ENCODE data around the gene FNDC3A. TPM values are rescaled to one million over a fixed set of nuclear protein-coding genes. Genes with fewer than 3 reads are reported as not detected.

FNDC3A gene
- total and polyA plus RNA-seq, 4 donors = 17.6 to 87.6 (median 34.5) TPM

GRCh38 chr13:48945626-48946025 is 30.1 kb upstream of the FNDC3A start:
- TF ChIP-seq CTCF (IDR thresholded peaks at IDR 0.05; ENCODE audit: control extremely low read depth, extremely low read depth) = no peak
- no peak for DNase-seq
- Histone ChIP-seq H3K36me3 (ENCODE audit: control insufficient read depth in 4 of 4, insufficient read depth in 4 of 4, low read length in 4 of 4) (no peaks in the 10 kb centered on the region), H3K9me3 (ENCODE audit: control insufficient read depth in 4 of 4, insufficient read depth in 3 of 4, low read length in 3 of 4) (no peaks in the 10 kb centered on the region), H3K4me3 (no peak overlapping the region), H3K9ac (ENCODE audit: insufficient read depth in 1 of 2, low read length in 2 of 2) (no peak overlapping the region), H3K27me3 (ENCODE audit: control insufficient read depth in 3 of 3, insufficient read depth in 3 of 3, low read length in 2 of 3) (no peaks in the 10 kb centered on the region), H3K27ac (ENCODE audit: low read depth in 1 of 2, low read length in 1 of 2) (no peak overlapping the region), H3K4me1 (ENCODE audit: control insufficient read depth in 5 of 5, insufficient read depth in 5 of 5, low read length in 5 of 5) (no peaks in the 10 kb centered on the region)
- WGBS, 2 donors = 81 to 90% methylated on average over 1 of the region's 1 CpG
- no peak for ATAC-seq (ENCODE audit: insufficient read depth, low FRiP score)

DNA sequence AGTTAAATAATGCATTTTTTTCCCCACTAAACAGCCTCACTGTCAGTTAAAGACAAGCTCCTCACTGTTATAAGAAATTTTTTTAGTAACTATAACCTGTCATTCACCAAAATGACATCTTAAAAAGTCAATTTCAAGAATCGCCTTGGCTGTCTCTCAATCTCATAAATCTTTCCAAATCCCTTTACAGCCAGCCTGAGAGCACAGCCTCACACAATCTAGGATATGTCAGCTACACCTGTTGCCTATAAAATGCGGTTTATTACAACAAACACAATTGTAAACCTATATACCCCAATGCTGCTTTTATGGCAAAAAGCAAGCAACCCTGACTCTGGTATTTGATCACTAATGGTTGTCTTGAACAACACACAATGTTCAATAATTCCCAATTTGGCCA is 29.5 kb upstream of the FNDC3A start:
- Histone ChIP-seq H3K9ac (ENCODE audit: insufficient read depth in 1 of 2, low read length in 2 of 2) (no peak overlapping the region), H3K9me3 (ENCODE audit: control insufficient read depth in 4 of 4, insufficient read depth in 3 of 4, low read length in 3 of 4) (no peaks in the 10 kb centered on the region), H3K27me3 (ENCODE audit: control insufficient read depth in 3 of 3, insufficient read depth in 3 of 3, low read length in 2 of 3) (no peaks in the 10 kb centered on the region), H3K27ac (ENCODE audit: low read depth in 1 of 2, low read length in 1 of 2) (no peak overlapping the region), H3K4me1 (ENCODE audit: control insufficient read depth in 5 of 5, insufficient read depth in 5 of 5, low read length in 5 of 5) (no peaks in the 10 kb centered on the region), H3K36me3 (ENCODE audit: control insufficient read depth in 4 of 4, insufficient read depth in 4 of 4, low read length in 4 of 4) (no peaks in the 10 kb centered on the region), H3K4me3 (no peak overlapping the region)
- TF ChIP-seq CTCF (IDR thresholded peaks at IDR 0.05; ENCODE audit: control extremely low read depth, extremely low read depth) = no peak
- 92 to 94% methylated on average over 2 of the region's 2 CpGs for WGBS, 2 donors
- no peak for DNase-seq
- ATAC-seq (ENCODE audit: insufficient read depth, low FRiP score) = no peak

DNA sequence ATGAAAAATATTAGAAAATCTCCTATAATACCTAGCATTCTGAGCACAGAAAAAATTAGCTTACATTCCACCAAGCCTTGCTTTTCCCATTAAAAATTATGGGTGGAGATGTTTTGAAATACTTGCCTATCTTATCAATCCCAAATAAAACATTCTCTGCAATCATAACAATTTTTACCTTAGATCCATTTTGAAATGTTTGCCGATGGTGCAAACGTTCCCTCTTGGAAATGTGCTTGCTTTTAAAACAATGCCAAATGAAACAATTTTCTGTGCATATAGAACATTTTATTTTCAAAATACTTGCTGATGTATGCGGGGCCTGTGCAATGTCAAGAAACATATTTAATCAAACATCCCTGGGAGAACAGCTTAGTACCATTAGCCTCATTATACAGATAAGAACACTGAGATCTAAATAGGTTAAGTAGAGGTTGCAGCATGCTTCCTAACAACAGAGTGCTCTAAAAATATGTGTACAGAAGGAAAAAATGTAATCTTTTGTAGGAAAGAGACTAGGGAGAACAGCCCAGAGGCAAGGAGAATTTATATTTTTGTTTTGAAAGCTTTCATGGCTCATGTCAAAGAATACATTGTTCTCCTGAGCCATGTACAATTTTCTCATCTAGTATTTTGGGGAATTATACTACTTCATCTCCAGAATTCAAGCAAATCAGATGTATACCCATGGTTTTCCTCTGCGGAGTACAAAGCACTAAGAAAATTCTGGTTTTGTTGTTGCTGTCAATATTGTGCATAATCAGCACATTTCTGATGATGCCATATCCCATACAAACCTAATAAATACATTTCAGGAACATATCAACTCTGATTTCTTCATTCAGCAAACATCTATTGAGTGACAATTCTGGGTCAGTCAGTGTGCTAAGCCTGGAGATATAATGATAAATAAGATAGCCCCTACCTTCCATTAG is 25.9 kb upstream of the FNDC3A start:
- Histone ChIP-seq H3K27ac (ENCODE audit: low read depth in 1 of 2, low read length in 1 of 2) (no peak overlapping the region), H3K9ac (ENCODE audit: insufficient read depth in 1 of 2, low read length in 2 of 2) (no peak overlapping the region), H3K4me3 (no peak overlapping the region), H3K9me3 (ENCODE audit: control insufficient read depth in 4 of 4, insufficient read depth in 3 of 4, low read length in 3 of 4) (no peaks in the 10 kb centered on the region), H3K27me3 (ENCODE audit: control insufficient read depth in 3 of 3, insufficient read depth in 3 of 3, low read length in 2 of 3) (no peaks in the 10 kb centered on the region), H3K36me3 (ENCODE audit: control insufficient read depth in 4 of 4, insufficient read depth in 4 of 4, low read length in 4 of 4) (no peaks in the 10 kb centered on the region), H3K4me1 (ENCODE audit: control insufficient read depth in 5 of 5, insufficient read depth in 5 of 5, low read length in 5 of 5) (no peaks in the 10 kb centered on the region)
- WGBS, 2 donors = 63 to 68% methylated on average over 4 of the region's 4 CpGs
- DNase-seq = no peak
- ATAC-seq (ENCODE audit: insufficient read depth, low FRiP score) = no peak
- no peak for TF ChIP-seq CTCF (IDR thresholded peaks at IDR 0.05; ENCODE audit: control extremely low read depth, extremely low read depth)

All from lung (tissue), 12 donors.